Osteoblast (primary cell): ENCODE data around the gene RAD21L1. TPM values are rescaled to one million over a fixed set of nuclear protein-coding genes. Genes with fewer than 3 reads are reported as not detected.
"Not testable (repeated sequence)": the region's sequence is repeated elsewhere in the genome, so short reads cannot be mapped to it uniquely, and the experiment has no call there.

Experiments used
- DNase-seq: peaks from one replicate; pipeline ENCODE4 v3.0.0; 2011; ENCODE audit warnings: low spot score, mixed read lengths; ENCODE audit not compliant: insufficient read length; ENCODE audit errors: missing footprints
- H2AFZ ChIP-seq: 2 replicates; pipeline ENCODE4 v1.6.0; 2011; ENCODE audit warnings: mild to moderate bottlenecking, low read length
- H3K27ac ChIP-seq: 2 replicates; pipeline ENCODE4 v1.5.1; 2011; ENCODE audit warnings: mild to moderate bottlenecking, low read depth, low read length, moderate library complexity
- H3K27me3 ChIP-seq: 2 replicates; pipeline ENCODE4 v1.6.0; 2012; ENCODE audit warnings: mild to moderate bottlenecking, control low read depth, inconsistent platforms, low read length, moderate library complexity; ENCODE audit not compliant: insufficient read depth
- H3K36me3 ChIP-seq: 2 replicates; pipeline ENCODE4 v1.5.1; 2011; ENCODE audit warnings: mild to moderate bottlenecking, low read length, control low read depth, moderate library complexity; ENCODE audit not compliant: insufficient read depth
- H3K4me1 ChIP-seq: 2 replicates; pipeline ENCODE4 v1.5.1; 2011; ENCODE audit warnings: mild to moderate bottlenecking, low read length, control low read depth, moderate library complexity; ENCODE audit not compliant: insufficient read depth
- H3K4me2 ChIP-seq: 2 replicates; pipeline ENCODE4 v1.6.0; 2011; ENCODE audit warnings: mild to moderate bottlenecking, low read length; ENCODE audit not compliant: insufficient read depth
- H3K4me3 ChIP-seq: fragments of 200-600 bp; sonication (generic); 3 replicates; pipeline ENCODE4 v1.5.1; 2012; ENCODE audit warnings: mild to moderate bottlenecking, low read length, inconsistent platforms; ENCODE audit not compliant: insufficient read depth
- H3K79me2 ChIP-seq: 2 replicates; pipeline ENCODE4 v1.6.0; 2012; ENCODE audit warnings: mild to moderate bottlenecking, low read length, control low read depth, inconsistent platforms; ENCODE audit not compliant: insufficient read depth
- H3K9me3 ChIP-seq: 2 replicates; pipeline ENCODE4 v1.5.1; 2011; ENCODE audit warnings: low read depth, low read length, control low read depth
- H4K20me1 ChIP-seq: 2 replicates; pipeline ENCODE4 v1.6.0; 2012; ENCODE audit warnings: mild to moderate bottlenecking, low read length, control low read depth; ENCODE audit not compliant: insufficient read depth
- CTCF ChIP-seq: IDR thresholded peaks from 2 replicates; pipeline ENCODE4 v1.5.1; 2011; ENCODE audit warnings: mild to moderate bottlenecking, low read depth, low read length, moderate library complexity; ENCODE audit errors: extremely low read depth
- total RNA-seq: library from RNA; depleted of rRNA; stranded (reverse); fragments of >200 nt; gene quantifications from 2 replicates; pipeline ENCODE4 v1.2.3, GENCODE V29; 2012

The RAD21L1 gene
- total RNA-seq, 1 donor = not detected

- Histone ChIP-seq H3K36me3 (no peaks in the 10 kb centered on the region), H3K79me2 (no peaks in the 10 kb centered on the region)
- TF ChIP-seq CTCF = no peak
Observed at GRCh38 chr20:1247689-1248088, 21.8 kb downstream of the RAD21L1 start.

GRCh38 chr20:1250282-1250681, 24.4 kb downstream of the RAD21L1 start:
- peaks cover 21% of the 10 kb centered on the region for H3K27me3 ChIP-seq
- not testable (repeated sequence) for H3K79me2 ChIP-seq, H3K9me3 ChIP-seq, H4K20me1 ChIP-seq, H3K36me3 ChIP-seq, H3K27ac ChIP-seq, H3K4me3 ChIP-seq, H3K4me1 ChIP-seq, H2AFZ ChIP-seq, DNase-seq, H3K4me2 ChIP-seq

More at GRCh38 chr20:1247689-1248088, 21.8 kb downstream of the RAD21L1 start:
- no peak overlapping the region for H3K27ac ChIP-seq
- no peak overlapping the region for H3K4me2 ChIP-seq
- DNase-seq = no peak
- H3K27me3 ChIP-seq = peaks cover 9% of the 10 kb centered on the region
- no peak overlapping the region for H3K4me3 ChIP-seq
- no peaks in the 10 kb centered on the region for H3K4me1 ChIP-seq
- no peaks in the 10 kb centered on the region for H4K20me1 ChIP-seq
- H3K9me3 ChIP-seq = no peaks in the 10 kb centered on the region
- no peak overlapping the region for H2AFZ ChIP-seq

GRCh38 chr20:1252416-1252815, 26.6 kb downstream of the RAD21L1 start:
- no peaks in the 10 kb centered on the region for H3K36me3 ChIP-seq
- no peak overlapping the region for H2AFZ ChIP-seq

GRCh38 chr20:1254254-1254653, 28.4 kb downstream of the RAD21L1 start:
- no peaks in the 10 kb centered on the region for H3K79me2 ChIP-seq
- no peak overlapping the region for H2AFZ ChIP-seq
- peaks cover 35% of the 10 kb centered on the region for H3K27me3 ChIP-seq
- H3K4me1 ChIP-seq = no peaks in the 10 kb centered on the region
- no peak for TF ChIP-seq CTCF
- H3K4me2 ChIP-seq = no peak overlapping the region
- DNase-seq = no peak
- no peak overlapping the region for H3K4me3 ChIP-seq
- H3K36me3 ChIP-seq = no peaks in the 10 kb centered on the region
- H4K20me1 ChIP-seq = no peaks in the 10 kb centered on the region
- no peak overlapping the region for H3K27ac ChIP-seq
- no peaks in the 10 kb centered on the region for H3K9me3 ChIP-seq

More at GRCh38 chr20:1252416-1252815, 26.6 kb downstream of the RAD21L1 start:
- H3K79me2 ChIP-seq = no peaks in the 10 kb centered on the region
- H3K9me3 ChIP-seq = no peaks in the 10 kb centered on the region
- no peak overlapping the region for H3K27ac ChIP-seq
- no peak overlapping the region for H3K4me2 ChIP-seq
- no peaks in the 10 kb centered on the region for H3K4me1 ChIP-seq
- H3K4me3 ChIP-seq = no peak overlapping the region
- peaks cover 27% of the 10 kb centered on the region for H3K27me3 ChIP-seq
- DNase-seq = no peak
- TF ChIP-seq CTCF = no peak
- H4K20me1 ChIP-seq = no peaks in the 10 kb centered on the region
